K562 (cell line): ENCODE data around the gene TMEM129. TPM values are rescaled to one million over a fixed set of nuclear protein-coding genes. Genes with fewer than 3 reads are reported as not detected.
"Not testable (repeated sequence)": the region's sequence is repeated elsewhere in the genome, so short reads cannot be mapped to it uniquely, and the experiment has no call there.

Experiments used
- ATAC-seq: fragments of 200-7000 bp; cut with Tn5 transposase; 3 replicates; pipeline ENCODE4 v1.9.1; 2020; ENCODE audit warnings: moderate library complexity
- BruUV-seq: library from RNA; stranded (reverse); fragments of 400-500 nt; replicated peaks from 2 replicates; lab custom pipeline; 2021; lab: Mats Ljungman, UMichigan
- CTCF ChIA-PET: fragments of 300-600 bp; formaldehyde crosslinking; extraction: SDS; loops from one replicate; lab custom pipeline; 2021; ENCODE audit warnings: low intra/inter-chr PET ratio; lab: Yijun Ruan, JAX
- POLR2A ChIA-PET: fragments of 300-600, 350-650 bp; sonication (Branson Sonifier 250); formaldehyde crosslinking; extraction: SDS; loops from one replicate; lab custom pipeline; 2021; ENCODE audit warnings: antibody characterized with exemption, inconsistent platforms; lab: Yijun Ruan, JAX
- DNase-seq, 4 experiments: peaks; one replicate each; pipeline versions ENCODE4 v3.0.0 to v3.0.0-alpha.2; 2011 to 2018; ENCODE audit warnings: low spot score in 3 of 4, mixed read lengths in 3 of 4; ENCODE audit errors: extremely low read depth in 1 of 4
- FAIRE-seq: peaks from 2 replicates; lab custom pipeline; 2011; peaks lifted over from hg19 to GRCh38; lab: Jason Lieb, UNC
- H2AFZ ChIP-seq: 2 replicates; pipeline ENCODE4 v1.6.0; 2011; ENCODE audit warnings: low read depth, low read length, control low read depth, inconsistent platforms
- H3K27ac ChIP-seq: fragments of 200-600 bp; 3 replicates; pipeline ENCODE4 v1.8.0; 2011; ENCODE audit warnings: low read depth, mild to moderate bottlenecking, control low read depth, inconsistent platforms, low read length, moderate library complexity, mixed read lengths; ENCODE audit errors: extremely low read depth
- H3K27me3 ChIP-seq, 2 experiments: fragments of 300-600 bp in 1 of 2; 2 replicates in 1 of 2; 3 replicates in 1 of 2; pipeline versions ENCODE4 v1.6.0 to v1.8.0; 2011; ENCODE audit warnings: inconsistent platforms in 2 of 2, low read length in 2 of 2, mild to moderate bottlenecking in 1 of 2, mixed read lengths in 1 of 2, moderate library complexity in 1 of 2; ENCODE audit not compliant: control insufficient read depth in 2 of 2, insufficient read depth in 2 of 2
- H3K36me3 ChIP-seq: fragments of 300-600 bp; 3 replicates; pipeline ENCODE4 v1.8.0; 2011; ENCODE audit warnings: mild to moderate bottlenecking, low read length, inconsistent platforms; ENCODE audit not compliant: control insufficient read depth, insufficient read depth
- H3K4me1 ChIP-seq, 2 experiments: fragments of 200-600 bp in 1 of 2; replicated peaks in 1 of 2; 2 replicates in 1 of 2; 3 replicates in 1 of 2; pipeline versions ENCODE4 v1.5.1 to v1.8.0; 2011; ENCODE audit warnings: inconsistent platforms in 2 of 2, low read length in 2 of 2, mild to moderate bottlenecking in 1 of 2, mixed read lengths in 1 of 2, moderate library complexity in 1 of 2; ENCODE audit not compliant: control insufficient read depth in 2 of 2, insufficient read depth in 2 of 2
- H3K4me2 ChIP-seq: 2 replicates; pipeline ENCODE4 v1.6.1; 2011; ENCODE audit warnings: low read length, control low read depth, inconsistent platforms, mixed read lengths; ENCODE audit not compliant: insufficient read depth
- H3K4me3 ChIP-seq: fragments of 200-600 bp; sonication (generic), shearing (Covaris generic); 2 replicates; pipeline ENCODE4 v1.5.1; 2016; ENCODE audit warnings: control low read depth, inconsistent platforms
- H3K79me2 ChIP-seq: fragments of 200-600 bp; 3 replicates; pipeline ENCODE4 v1.8.0; 2011; ENCODE audit warnings: low read length, inconsistent platforms; ENCODE audit not compliant: control insufficient read depth, insufficient read depth
- H3K9ac ChIP-seq, 2 experiments: 2 replicates each; pipeline versions ENCODE4 v1.6.0 to v1.6.1; 2011; ENCODE audit warnings: low read depth in 2 of 2, low read length in 2 of 2, control low read depth in 1 of 2, inconsistent platforms in 1 of 2, mild to moderate bottlenecking in 1 of 2, mixed read lengths in 1 of 2; ENCODE audit not compliant: insufficient read depth in 1 of 2
- H3K9me1 ChIP-seq: one replicate; pipeline ENCODE4 v1.6.0; 2011; ENCODE audit warnings: inconsistent platforms, mild to moderate bottlenecking, low read length, moderate library complexity; ENCODE audit not compliant: control insufficient read depth, insufficient read depth
- H3K9me3 ChIP-seq: replicated peaks from 2 replicates; pipeline ENCODE4 v1.5.1; 2011; ENCODE audit warnings: low read depth, low read length, inconsistent platforms; ENCODE audit not compliant: control insufficient read depth, insufficient read depth
- H4K20me1 ChIP-seq: replicated peaks from 2 replicates; pipeline ENCODE4 v1.6.1; 2011; ENCODE audit warnings: low read length, inconsistent platforms, mixed read lengths; ENCODE audit not compliant: control insufficient read depth, insufficient read depth
- E2F1 ChIP-seq: sonication (generic); formaldehyde crosslinking; IDR thresholded peaks from 2 replicates; pipeline ENCODE4 v1.8.1; 2023; ENCODE audit warnings: mild to moderate bottlenecking, missing genetic modification reagents, moderate library complexity
- KDM5B ChIP-seq: fragments of 200-600 bp; sonication (generic); IDR thresholded peaks from 2 replicates; pipeline ENCODE4 v1.6.1; 2012; ENCODE audit warnings: low read depth, mild to moderate bottlenecking, moderate library complexity, low read length, control low read depth, inconsistent platforms; ENCODE audit not compliant: insufficient replicate concordance
- PBX2 ChIP-seq, 2 experiments: IDR thresholded peaks in 1 of 2; conservative IDR thresholded peaks in 1 of 2; 2 replicates each; pipeline ENCODE4 v1.6.1; 2016; ENCODE audit warnings: low read depth in 2 of 2, mild to moderate bottlenecking in 1 of 2, missing compliant biosample characterization in 1 of 2, missing genetic modification characterization in 1 of 2, moderate library complexity in 1 of 2
- RBM22 ChIP-seq: fragments of 200-400 bp; formaldehyde crosslinking; IDR thresholded peaks from 2 replicates; pipeline ENCODE4 v1.6.1; 2018; ENCODE audit warnings: low read length, low read depth; ENCODE audit not compliant: poor library complexity, severe bottlenecking
- WGBS: fragments of 100-300 bp; shearing (Covaris generic); methylation state at CpG from one replicate; pipeline ENCODE4 v1.1.6; 2016; ENCODE audit warnings: low coverage, mixed read lengths; ENCODE audit not compliant: insufficient coverage; ENCODE audit errors: missing lambda C conversion rate; 5-methylcytosine and 5-hydroxymethylcytosine counted together
- in situ Hi-C: fragments of 300-500 bp; cut with MboI; formaldehyde crosslinking; loops from 4 replicates; pipeline ENCODE4 v1.15.0; 2018; ENCODE audit warnings: inconsistent platforms, mixed read lengths
- intact Hi-C: fragments of 100-400 bp; cut with micrococcal nuclease; formaldehyde crosslinking; loops from 2 replicates; pipeline ENCODE4 v1.14.2; 2022
- polyA plus RNA-seq, 8 experiments: library from polyadenylated mRNA; depleted of rRNA in 4 of 8; stranded (reverse) in 5 of 8; unstranded in 3 of 8; fragments of >200 nt; fragmentation: Nextera tagmentation in 2 of 8; fragmentation: Illumina TruSeq in 1 of 8; extraction: Ambion mirVana in 2 of 8; extraction: Trizol in 1 of 8; gene quantifications; 2 replicates each; pipeline versions ENCODE4 v1.2.1 to v1.2.3, GENCODE V29; 2011 to 2014; ENCODE audit warnings: inconsistent platforms in 1 of 8, missing spikeins in 1 of 8
- total RNA-seq, 7 experiments: library from RNA; depleted of rRNA in 6 of 7; stranded (reverse); fragments of >200 nt in 6 of 7; fragmentation: Illumina TruSeq in 2 of 7; extraction: Trizol in 2 of 7; gene quantifications; 2 replicates each; pipeline versions ENCODE4 v1.2.1 to v1.2.3, GENCODE V29; 2011 to 2021; ENCODE audit warnings: low replicate concordance in 1 of 7

Gene TMEM129
- total and polyA plus RNA-seq, 9 of the 15 experiments (the other 6 are each of a cell fraction or from before 2014, with no cell fraction given) = 0.34 to 47.2 (median 18.8) TPM

GRCh38 chr4:1673671-1674070 lies 47.5 kb downstream of the TMEM129 start (continued):
- TF ChIP-seq PBX2 (CRISPR knock-in tag; IDR thresholded peaks at IDR 0.05; ENCODE audit: low read depth) (no peak), PBX2 (tag; conservative IDR thresholded peaks at IDR 0.05; ENCODE audit: low read depth) (no peak), E2F1 (CRISPR knock-in tag) (no peak), RBM22 (no peak), KDM5B (no peak)

- H3K4me1 ChIP-seq = peaks cover 2 to 46% of the 10 kb centered on the region in 2 experiments; a peak in 4 of 5 replicates
- H2AFZ ChIP-seq, intact Hi-C loops, H3K27ac ChIP-seq, DNase-seq, BruUV-seq, H3K36me3 ChIP-seq, ATAC-seq, H3K4me2 ChIP-seq, FAIRE-seq, H3K9me1 ChIP-seq, in situ Hi-C loops, H3K27me3 ChIP-seq, H4K20me1 ChIP-seq, CTCF ChIA-PET, H3K4me3 ChIP-seq, H3K79me2 ChIP-seq, H3K9me3 ChIP-seq, H3K9ac ChIP-seq: not testable (repeated sequence)
- WGBS = 50% methylated on average over 19 of the region's 20 CpGs
- POLR2A ChIA-PET = interaction anchor here (1.3 kb wide), 1 partner anchor 13 kb away, joined by 5 read pairs; the partner anchor contains the start of gene FAM53A
Observed at GRCh38 chr4:1671011-1671410, 50.1 kb downstream of the TMEM129 start.
